KOPT-K1 (cell line): ENCODE data around the gene IFI30.

Experiments used
- H3K27ac ChIP-seq: fragments of 200-600 bp; sonication (generic); 2 replicates; pipeline ENCODE4 v1.5.1; 2016; ENCODE audit warnings: antibody characterized with exemption, mild to moderate bottlenecking, low read depth, low read length; ENCODE audit not compliant: poor library complexity, severe bottlenecking
- H3K36me3 ChIP-seq: fragments of 200-600 bp; sonication (generic); 2 replicates; pipeline ENCODE4 v1.5.1; 2017; ENCODE audit warnings: antibody characterized with exemption, mild to moderate bottlenecking, low read length, moderate library complexity; ENCODE audit not compliant: insufficient read depth
- H3K9me3 ChIP-seq: fragments of 200-600 bp; sonication (generic); 2 replicates; pipeline ENCODE4 v1.5.1; 2017; ENCODE audit warnings: antibody characterized with exemption, low read length, mild to moderate bottlenecking; ENCODE audit not compliant: insufficient read depth, poor library complexity, severe bottlenecking

IFI30 gene

DNA sequence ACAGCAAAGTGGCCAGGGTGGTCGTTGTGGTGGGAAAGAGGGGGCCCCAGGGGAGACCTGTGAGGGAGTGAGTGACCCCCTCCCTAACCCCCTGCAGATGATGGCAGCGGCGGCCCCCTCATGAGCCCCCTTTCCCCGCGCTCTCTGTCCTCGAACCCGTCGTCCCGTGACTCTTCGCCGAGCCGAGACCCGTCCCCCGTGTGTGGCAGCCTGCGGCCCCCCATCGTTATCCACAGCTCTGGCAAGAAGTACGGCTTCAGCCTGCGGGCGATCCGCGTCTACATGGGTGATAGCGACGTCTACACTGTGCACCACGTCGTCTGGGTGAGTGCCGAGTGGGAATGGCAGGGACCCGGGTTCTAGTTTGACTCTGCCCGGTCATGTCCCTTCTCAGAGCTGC is 28.7 kb upstream of the IFI30 start:
- Histone ChIP-seq H3K36me3 (peaks cover 67% of the 10 kb centered on the region), H3K27ac (no peak overlapping the region), H3K9me3 (no peaks in the 10 kb centered on the region)

GRCh38 chr19:18145391-18145999 is 28.1 kb upstream of the IFI30 start:
- no peak overlapping the region for H3K27ac ChIP-seq
- peaks cover 63% of the 10 kb centered on the region for H3K36me3 ChIP-seq

GRCh38 chr19:18147396-18147795 is 26.2 kb upstream of the IFI30 start:
- peaks cover 50% of the 10 kb centered on the region for H3K36me3 ChIP-seq
- no peak overlapping the region for H3K27ac ChIP-seq
- H3K9me3 ChIP-seq: no peaks in the 10 kb centered on the region

More at GRCh38 chr19:18145391-18145999, 28.1 kb upstream of the IFI30 start:
- H3K9me3 ChIP-seq: no peaks in the 10 kb centered on the region

- Histone ChIP-seq H3K36me3 (peaks cover 28% of the 10 kb centered on the region), H3K9me3 (no peaks in the 10 kb centered on the region), H3K27ac (no peak overlapping the region)
Measured at GRCh38 chr19:18149596-18149975, 24.0 kb upstream of the IFI30 start.

DNA sequence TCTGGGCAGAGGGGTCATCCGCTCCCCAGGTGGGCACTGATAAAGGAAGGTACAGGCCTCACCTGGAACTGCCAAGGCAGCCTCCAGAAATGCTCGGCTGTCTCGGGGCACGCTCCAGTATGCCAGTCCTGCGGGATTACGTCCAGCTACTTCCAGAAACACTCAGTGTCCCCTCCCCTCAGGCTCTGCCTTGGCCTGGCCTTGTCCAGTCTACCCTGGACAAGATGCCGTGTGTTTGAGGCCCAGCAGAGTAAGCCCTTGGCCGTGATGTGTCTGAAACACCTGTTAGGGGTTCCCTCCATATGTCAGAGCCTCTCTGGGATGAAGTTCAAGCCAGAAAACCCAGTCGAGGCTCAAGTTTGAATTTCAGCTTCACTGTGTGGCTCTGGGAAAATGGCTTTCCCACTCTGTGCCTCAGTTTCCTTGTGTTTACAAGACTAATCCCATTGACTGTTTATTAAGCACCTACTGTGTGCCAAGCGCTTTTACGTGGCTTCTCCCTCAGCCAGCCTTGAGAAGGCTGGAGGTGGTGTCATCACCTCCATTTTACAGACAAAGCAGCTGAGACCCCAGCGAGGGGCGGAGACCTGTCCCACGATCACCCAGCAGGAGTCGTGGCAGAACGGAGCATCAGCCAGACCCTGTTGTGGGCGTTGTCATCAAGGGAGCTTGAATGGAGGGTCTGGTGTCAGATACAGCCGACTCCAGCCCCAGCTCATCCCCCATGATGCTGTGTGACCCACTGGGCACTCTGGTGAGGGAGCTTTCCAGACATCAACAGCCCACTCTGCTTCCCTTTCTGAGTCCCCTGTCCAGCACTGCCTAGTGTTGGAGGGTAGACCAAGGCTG is 22.6 kb upstream of the IFI30 start:
- H3K27ac ChIP-seq: peak overlapping the region; percentile 81
- no peaks in the 10 kb centered on the region for H3K9me3 ChIP-seq
- peaks cover 17% of the 10 kb centered on the region for H3K36me3 ChIP-seq

DNA sequence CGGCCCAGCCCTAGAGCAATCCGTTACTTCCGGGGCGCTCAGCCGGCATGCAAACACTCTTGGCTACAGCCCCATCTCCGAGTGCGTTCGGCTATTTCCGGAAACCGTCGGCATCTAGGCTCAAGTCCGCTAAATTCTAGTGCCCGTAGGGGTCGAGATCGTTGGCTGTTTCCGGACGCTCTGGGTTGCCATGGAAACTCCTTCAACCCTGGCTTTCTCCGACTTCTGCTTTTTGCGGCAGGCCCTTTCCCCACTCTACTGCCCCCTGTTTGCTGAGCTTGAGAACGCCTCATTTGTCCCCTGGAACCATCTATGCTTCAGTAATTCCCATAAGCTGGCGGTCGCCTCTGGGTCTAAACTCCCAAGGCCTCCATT is 21.2 kb upstream of the IFI30 start:
- peaks cover 15% of the 10 kb centered on the region; the same call in 1 of the 2 replicates for H3K36me3 ChIP-seq
- peak overlapping the region; percentile 81 for H3K27ac ChIP-seq
- H3K9me3 ChIP-seq: no peaks in the 10 kb centered on the region

DNA sequence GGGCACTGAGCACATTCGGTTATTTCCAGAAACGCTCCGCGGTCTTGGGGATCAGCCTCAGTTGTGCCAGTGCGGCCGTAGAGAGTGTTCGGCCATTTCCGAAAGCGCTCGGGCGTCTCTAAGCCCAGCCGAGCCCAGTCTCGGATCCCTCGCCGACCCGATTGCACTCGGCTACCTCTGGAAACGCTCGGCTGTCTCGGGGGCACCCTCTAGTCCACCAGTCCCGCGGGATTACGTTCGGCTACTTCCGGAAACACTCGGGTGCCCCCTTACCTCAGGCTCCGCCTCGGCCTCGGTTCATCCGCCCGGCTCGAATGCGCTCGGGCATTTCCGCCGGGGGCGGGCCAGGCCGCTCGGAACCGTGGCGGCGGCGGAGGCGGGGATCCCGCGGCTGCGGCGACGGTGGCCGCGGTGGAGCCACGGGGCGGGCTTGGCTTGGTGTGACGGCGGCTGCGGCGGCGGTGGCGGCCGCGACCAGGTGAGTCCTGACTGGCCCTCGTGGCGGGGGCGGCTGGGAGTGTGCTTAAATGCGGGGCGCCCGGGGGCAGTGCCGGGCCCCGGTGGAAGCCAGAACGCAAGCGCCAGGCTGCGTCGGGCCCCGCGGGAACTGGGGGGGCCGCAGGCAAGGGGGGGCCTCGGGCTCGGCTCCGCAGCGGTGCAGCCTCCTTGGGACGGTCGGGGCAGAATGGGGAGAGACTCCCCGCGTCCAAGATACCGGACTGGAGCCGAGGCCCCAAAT is 20.6 kb upstream of the IFI30 start, which contains the start of gene PIK3R2:
PIK3R2 (plus strand) TSS at position 347 of the 739 bp plus-strand sequence. CDS start 2,717 bp downstream, outside the sequence.
- H3K9me3 ChIP-seq: no peaks in the 10 kb centered on the region
- peaks cover 15% of the 10 kb centered on the region; the same call in 1 of the 2 replicates for H3K36me3 ChIP-seq
- H3K27ac ChIP-seq: peak within 1 kb of the TSS; percentile 81

- Histone ChIP-seq H3K9me3 (no peaks in the 10 kb centered on the region), H3K27ac (peak overlapping the region; percentile 81), H3K36me3 (peaks cover 15% of the 10 kb centered on the region; the same call in 1 of the 2 replicates)
Measured at GRCh38 chr19:18153556-18154134, 20.0 kb upstream of the IFI30 start.

- H3K9me3 ChIP-seq: no peaks in the 10 kb centered on the region
- peaks cover 15% of the 10 kb centered on the region; the same call in 1 of the 2 replicates for H3K36me3 ChIP-seq
- no peak overlapping the region for H3K27ac ChIP-seq
Measured at GRCh38 chr19:18155095-18156087, 18.2 kb upstream of the IFI30 start.

DNA sequence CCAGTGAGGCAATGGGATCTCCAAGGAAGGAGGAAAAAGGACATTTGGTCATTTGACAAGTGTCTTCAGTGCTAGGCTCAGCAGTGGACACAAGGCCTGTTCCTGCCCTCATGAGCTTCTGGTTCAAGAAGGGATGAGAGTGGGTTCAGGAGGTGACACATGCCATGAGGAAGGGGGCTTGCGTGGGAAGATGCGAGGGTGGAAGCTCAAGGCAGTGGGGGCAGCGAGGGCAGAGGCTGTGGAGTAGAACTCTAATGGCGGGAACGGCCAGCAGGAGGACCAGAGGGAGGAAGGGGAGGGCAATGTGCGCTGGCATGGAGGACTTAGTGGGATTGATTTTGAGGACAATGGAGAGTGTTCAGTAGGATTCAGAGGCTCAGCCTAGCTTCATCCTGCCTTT is 17.3 kb upstream of the IFI30 start:
- Histone ChIP-seq H3K9me3 (no peaks in the 10 kb centered on the region), H3K36me3 (peaks cover 11% of the 10 kb centered on the region; the same call in 1 of the 2 replicates), H3K27ac (no peak overlapping the region)

- Histone ChIP-seq H3K36me3 (peaks cover 14% of the 10 kb centered on the region; the same call in 1 of the 2 replicates), H3K9me3 (no peaks in the 10 kb centered on the region), H3K27ac (no peak overlapping the region)
Measured at GRCh38 chr19:18156841-18157464, 16.7 kb upstream of the IFI30 start.

- Histone ChIP-seq H3K27ac (no peak overlapping the region), H3K9me3 (no peaks in the 10 kb centered on the region), H3K36me3 (peaks cover 20% of the 10 kb centered on the region)
Measured at GRCh38 chr19:18157465-18158063, 16.0 kb upstream of the IFI30 start.

GRCh38 chr19:18158467-18158866 is 15.1 kb upstream of the IFI30 start:
- Histone ChIP-seq H3K9me3 (no peaks in the 10 kb centered on the region), H3K27ac (no peak overlapping the region), H3K36me3 (peaks cover 28% of the 10 kb centered on the region)
